Progenitor cell of endocrine pancreas (in vitro differentiated cells): ENCODE data around the gene LRP1B. TPM values are rescaled to one million over a fixed set of nuclear protein-coding genes. Genes with fewer than 3 reads are reported as not detected.
"Not testable (repeated sequence)": the region's sequence is repeated elsewhere in the genome, so short reads cannot be mapped to it uniquely, and the experiment has no call there.

Experiments
- DNase-seq: peaks from one replicate; pipeline ENCODE4 v3.0.0; 2021; ENCODE audit warnings: low spot score; ENCODE audit not compliant: unreplicated experiment
- H3K27ac Mint-ChIP-seq: 2 replicates; pipeline ENCODE4 v1.8.0; 2021; ENCODE audit warnings: mild to moderate bottlenecking, moderate library complexity, mixed read lengths
- H3K27me3 Mint-ChIP-seq: 2 replicates; pipeline ENCODE4 v1.8.0; 2021; ENCODE audit warnings: mixed read lengths
- H3K36me3 Mint-ChIP-seq: 2 replicates; pipeline ENCODE4 v1.8.0; 2022; ENCODE audit warnings: mixed read lengths; ENCODE audit not compliant: insufficient read depth
- H3K4me1 Mint-ChIP-seq: 2 replicates; pipeline ENCODE4 v1.8.0; 2021; ENCODE audit warnings: low read depth, mixed read lengths
- H3K4me3 Mint-ChIP-seq: 2 replicates; pipeline ENCODE4 v1.8.0; 2021; ENCODE audit warnings: low read depth, mild to moderate bottlenecking, moderate library complexity, mixed read lengths
- H3K9me3 Mint-ChIP-seq: 2 replicates; pipeline ENCODE4 v1.8.0; 2021; ENCODE audit warnings: low read depth, mixed read lengths
- CTCF ChIP-seq: fragments of 200-600 bp; sonication (generic); IDR thresholded peaks from one replicate; pipeline ENCODE4 v1.5.0; 2021; ENCODE audit warnings: antibody characterized with exemption, mild to moderate bottlenecking; ENCODE audit not compliant: unreplicated experiment
- total RNA-seq: library from RNA; stranded (reverse); gene quantifications from 2 replicates; pipeline ENCODE4 v1.2.1, GENCODE V29; 2021

LRP1B gene
- total RNA-seq, 1 donor from 2014 or later = 0.57 TPM

DNA sequence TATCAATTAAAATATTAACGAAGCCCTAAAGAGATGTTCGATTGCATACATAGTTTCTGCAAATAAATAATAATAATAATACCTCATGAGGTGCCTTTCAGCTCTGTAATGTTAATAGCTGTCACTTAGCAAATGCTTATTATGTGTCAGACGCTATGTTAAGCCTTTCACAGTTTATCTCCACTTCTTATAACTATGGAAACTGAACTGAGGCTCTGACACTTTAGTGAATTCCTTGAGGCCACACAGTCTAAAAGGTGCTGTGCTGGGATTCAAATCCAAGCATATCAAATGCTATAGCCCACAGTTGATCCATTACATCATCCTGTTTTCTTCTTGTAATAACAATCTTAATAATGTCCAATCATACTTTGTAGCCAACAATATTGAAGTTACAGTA is 1779.1 kb downstream of the LRP1B start:
- DNase-seq = no peak
- H3K27ac Mint-ChIP-seq = no peak overlapping the region
- H3K4me1 Mint-ChIP-seq = peaks cover 4% of the 10 kb centered on the region
- no peaks in the 10 kb centered on the region for H3K9me3 Mint-ChIP-seq
- TF ChIP-seq CTCF = no peak
- no peaks in the 10 kb centered on the region for H3K27me3 Mint-ChIP-seq
- H3K36me3 Mint-ChIP-seq = no peaks in the 10 kb centered on the region
- H3K4me3 Mint-ChIP-seq = no peak overlapping the region

DNA sequence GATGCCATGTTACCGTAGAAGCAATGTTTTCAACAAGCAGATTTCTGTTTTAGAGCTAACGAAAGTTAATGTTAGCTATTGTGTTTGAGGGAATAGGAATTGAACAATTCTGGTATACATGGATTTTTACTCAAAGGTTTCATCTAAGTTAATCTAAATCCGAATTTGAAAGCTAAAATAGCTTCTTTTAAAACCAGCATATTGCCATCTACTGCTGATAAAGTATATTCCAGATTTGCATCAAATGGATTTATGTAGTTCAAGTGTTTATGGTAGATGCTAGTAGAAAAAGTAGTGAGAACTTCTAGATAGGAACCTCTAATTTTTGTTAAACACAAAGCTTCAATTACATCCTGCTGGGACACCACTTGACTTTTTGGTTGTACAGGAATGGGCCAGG is 1781.1 kb downstream of the LRP1B start:
- no peak overlapping the region for H3K27ac Mint-ChIP-seq
- H3K4me1 Mint-ChIP-seq = peaks cover 4% of the 10 kb centered on the region
- no peak for TF ChIP-seq CTCF
- H3K9me3 Mint-ChIP-seq = no peaks in the 10 kb centered on the region
- no peak overlapping the region for H3K4me3 Mint-ChIP-seq
- no peaks in the 10 kb centered on the region for H3K36me3 Mint-ChIP-seq
- no peak for DNase-seq
- no peaks in the 10 kb centered on the region for H3K27me3 Mint-ChIP-seq

DNA sequence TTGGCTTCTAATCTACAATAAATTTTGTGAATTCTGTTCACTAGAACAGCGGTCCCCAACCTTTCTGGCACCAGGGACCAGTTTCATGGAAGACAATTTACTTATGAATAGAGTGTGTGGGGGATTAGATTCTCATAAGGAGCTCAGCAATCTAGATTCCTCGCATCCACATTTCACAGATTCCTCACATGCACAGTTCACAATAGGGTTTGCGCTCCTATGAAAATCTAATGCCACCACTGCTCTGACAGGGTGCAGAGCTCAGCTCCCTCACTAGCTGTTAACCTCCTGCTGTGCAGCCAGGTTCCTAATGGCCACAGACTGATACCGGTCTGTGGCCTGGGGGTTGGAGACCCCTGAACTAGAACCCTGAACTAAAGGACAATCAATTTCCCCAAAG is 1782.0 kb downstream of the LRP1B start:
- H3K9me3 Mint-ChIP-seq = no peaks in the 10 kb centered on the region
- no peak for DNase-seq
- H3K36me3 Mint-ChIP-seq = no peaks in the 10 kb centered on the region
- no peaks in the 10 kb centered on the region for H3K27me3 Mint-ChIP-seq
- no peak for TF ChIP-seq CTCF
- no peak overlapping the region for H3K4me3 Mint-ChIP-seq
- H3K4me1 Mint-ChIP-seq = peaks cover 4% of the 10 kb centered on the region
- H3K27ac Mint-ChIP-seq = no peak overlapping the region

DNA sequence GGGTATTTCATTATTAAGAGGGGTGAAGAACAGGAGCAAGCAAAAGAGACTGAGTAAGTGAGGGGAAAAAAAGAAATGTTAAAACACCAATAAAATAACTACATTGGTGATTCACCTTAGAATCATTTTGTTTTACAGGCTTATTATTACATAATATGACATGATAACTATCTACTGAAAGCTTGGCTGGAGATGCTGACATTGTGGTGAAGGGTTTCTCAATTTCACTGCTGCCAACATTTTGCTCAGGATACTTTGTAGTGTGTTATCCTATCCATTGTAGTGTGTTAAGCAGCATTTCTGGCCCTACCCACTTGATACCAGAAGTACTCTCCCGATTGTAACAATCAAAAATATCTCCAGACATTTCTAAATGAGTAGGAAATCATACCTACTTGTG is 1786.0 kb downstream of the LRP1B start:
- no peak for TF ChIP-seq CTCF
- Mint-ChIP-seq H3K27me3 (no peaks in the 10 kb centered on the region), H3K9me3 (no peaks in the 10 kb centered on the region), H3K4me3 (no peak overlapping the region), H3K4me1 (peaks cover 4% of the 10 kb centered on the region), H3K36me3 (no peaks in the 10 kb centered on the region), H3K27ac (no peak overlapping the region)
- DNase-seq = no peak

DNA sequence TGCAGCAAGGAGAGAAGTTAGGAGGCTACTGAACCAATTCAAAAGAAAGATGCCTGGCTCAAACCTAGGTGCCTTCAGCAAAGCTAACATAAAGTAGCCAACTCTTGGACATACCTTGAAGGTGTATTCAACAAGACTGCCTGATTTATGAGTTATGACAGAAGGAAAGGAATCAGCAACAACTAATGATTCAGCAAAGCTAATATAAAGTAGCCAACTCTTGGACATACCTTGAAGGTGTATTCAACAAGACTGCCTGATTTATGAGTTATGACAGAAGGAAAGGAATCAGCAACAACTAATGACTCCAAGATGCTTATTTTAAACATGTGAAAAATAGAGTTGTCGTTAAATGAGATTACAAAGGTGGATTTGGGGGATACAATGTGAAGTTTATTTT is 1786.5 kb downstream of the LRP1B start:
- H3K27me3 Mint-ChIP-seq, DNase-seq, H3K9me3 Mint-ChIP-seq, H3K4me1 Mint-ChIP-seq, H3K4me3 Mint-ChIP-seq, H3K27ac Mint-ChIP-seq, H3K36me3 Mint-ChIP-seq: not testable (repeated sequence)

GRCh38 chr2:140338795-140339194 is 1792.0 kb downstream of the LRP1B start:
- TF ChIP-seq CTCF = no peak
- no peaks in the 10 kb centered on the region for H3K9me3 Mint-ChIP-seq
- no peak overlapping the region for H3K4me3 Mint-ChIP-seq
- no peak overlapping the region for H3K27ac Mint-ChIP-seq
- no peaks in the 10 kb centered on the region for H3K27me3 Mint-ChIP-seq
- no peaks in the 10 kb centered on the region for H3K36me3 Mint-ChIP-seq
- peaks cover 2% of the 10 kb centered on the region for H3K4me1 Mint-ChIP-seq
- no peak for DNase-seq
